Stimulated activated CD8-positive, alpha-beta memory T cell treated with anti-CD3 and anti-CD28 coated beads, Interleukin-7, amount 100 ng/mL, for 4 hours (primary cell): ENCODE data around the gene IRGC.

Experiments used
- DNase-seq, 2 donors: peaks; one replicate each; pipeline ENCODE4 v3.0.0-alpha.2; 2020; ENCODE audit warnings: low read depth in 2 of 2

Gene IRGC

DNA sequence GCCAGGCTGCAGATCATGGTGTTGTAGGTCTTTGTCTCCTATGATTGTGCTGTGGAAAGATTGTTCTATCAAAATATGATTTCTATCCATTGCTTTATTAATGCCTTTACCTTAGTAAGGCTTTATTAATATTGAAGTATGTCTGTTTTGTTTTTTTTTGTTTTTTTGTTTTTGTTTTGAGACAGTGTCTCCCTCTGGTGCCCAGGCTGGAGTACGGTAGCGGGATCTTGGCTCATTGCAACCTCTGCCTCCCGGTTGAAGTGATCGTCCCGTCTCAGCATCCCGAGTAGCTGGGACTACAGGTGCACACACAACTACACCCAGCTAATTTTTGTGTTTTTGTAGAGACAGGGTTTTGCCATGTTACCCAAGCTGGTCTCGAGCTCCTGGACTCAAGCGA lies 7.7 kb downstream of the IRGC start:
- no peak for DNase-seq

GRCh38 chr19:43724896-43725295 lies 9.0 kb downstream of the IRGC start:
- DNase-seq, result no peak

DNA sequence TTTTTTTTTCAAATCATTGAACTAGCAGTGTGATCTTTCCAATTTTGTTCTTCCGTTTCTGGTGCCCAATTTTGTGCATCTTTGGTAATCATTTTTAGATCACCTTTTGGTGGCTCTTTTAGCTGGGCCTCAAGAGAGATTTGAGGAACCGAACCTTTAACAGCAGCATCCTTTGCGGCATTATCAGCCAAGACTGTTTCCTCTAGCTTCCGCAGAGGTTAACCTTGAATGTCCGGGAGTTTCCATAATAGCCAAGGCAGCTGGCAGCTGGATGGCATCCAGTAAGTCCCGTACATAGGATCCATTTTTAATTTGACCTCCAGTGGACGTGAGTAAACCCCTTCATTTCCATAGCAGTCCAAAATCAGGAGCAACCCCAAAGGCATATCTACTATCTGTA lies 9.6 kb downstream of the IRGC start:
- DNase-seq, result no peak

GRCh38 chr19:43726736-43727592 lies 11.1 kb downstream of the IRGC start:
- no peak for DNase-seq

- DNase-seq, result no peak
Observed at GRCh38 chr19:43727593-43727853, 11.6 kb downstream of the IRGC start.

DNA sequence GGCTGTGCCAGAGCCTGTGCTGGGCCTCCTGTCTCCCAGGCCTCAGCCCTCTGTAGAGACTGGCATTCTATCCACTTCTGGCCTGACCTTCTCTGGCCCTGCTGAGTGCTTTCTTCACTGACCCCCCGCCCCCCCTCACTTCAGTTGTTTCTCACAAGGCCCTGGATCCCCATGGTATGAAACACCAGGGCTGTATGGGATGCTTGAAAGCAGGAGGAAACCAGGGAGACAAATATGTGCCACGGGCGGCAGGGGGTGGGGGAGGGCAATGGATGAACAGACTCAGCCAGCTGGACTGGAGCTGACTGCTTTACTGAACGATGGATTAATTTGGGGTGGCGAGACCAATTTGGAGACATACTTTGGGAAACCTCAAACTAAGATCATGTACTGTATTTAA lies 14.0 kb downstream of the IRGC start:
- no peak for DNase-seq

DNA sequence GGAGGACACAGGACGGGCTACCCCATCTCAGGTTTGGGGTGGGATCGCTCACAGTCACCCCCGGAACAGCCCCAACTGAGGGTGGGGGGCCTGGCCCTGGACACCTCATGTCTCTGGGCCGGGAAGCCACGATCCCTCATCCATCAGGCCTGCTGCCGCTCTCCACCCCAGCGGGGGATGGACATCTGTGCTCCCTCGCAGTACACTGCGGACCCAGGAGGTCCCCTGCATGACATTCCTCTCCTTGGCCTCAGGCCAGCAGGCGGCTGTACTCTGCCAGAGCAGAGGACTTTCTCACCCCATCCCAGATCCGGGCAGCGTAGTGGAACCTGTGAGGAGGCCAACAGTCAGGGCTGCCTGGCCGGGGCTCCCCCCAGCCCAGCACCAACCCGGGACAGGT lies 15.5 kb downstream of the IRGC start:
- DNase-seq, result no peak

GRCh38 chr19:43731846-43732245 lies 16.0 kb downstream of the IRGC start:
- no peak for DNase-seq

DNA sequence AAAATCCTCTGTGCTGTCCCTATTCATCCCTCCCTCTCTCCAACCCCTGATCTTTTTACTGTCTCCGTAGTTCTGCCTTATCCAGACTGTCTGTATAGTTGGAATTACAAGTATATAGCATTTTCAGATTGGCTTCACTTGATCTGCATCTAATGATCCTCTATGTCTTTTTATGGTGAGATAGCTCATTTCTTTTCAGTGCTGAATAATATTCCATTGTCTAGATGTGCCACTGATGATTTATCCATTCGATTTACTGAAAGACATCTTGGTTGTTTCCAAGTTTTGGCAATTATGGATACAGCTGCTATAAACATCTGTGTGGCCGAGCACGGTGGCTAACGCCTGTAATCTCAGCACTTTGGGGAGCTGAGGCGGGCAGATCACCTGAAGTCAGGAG lies 19.1 kb downstream of the IRGC start:
- DNase-seq, result no peak

DNA sequence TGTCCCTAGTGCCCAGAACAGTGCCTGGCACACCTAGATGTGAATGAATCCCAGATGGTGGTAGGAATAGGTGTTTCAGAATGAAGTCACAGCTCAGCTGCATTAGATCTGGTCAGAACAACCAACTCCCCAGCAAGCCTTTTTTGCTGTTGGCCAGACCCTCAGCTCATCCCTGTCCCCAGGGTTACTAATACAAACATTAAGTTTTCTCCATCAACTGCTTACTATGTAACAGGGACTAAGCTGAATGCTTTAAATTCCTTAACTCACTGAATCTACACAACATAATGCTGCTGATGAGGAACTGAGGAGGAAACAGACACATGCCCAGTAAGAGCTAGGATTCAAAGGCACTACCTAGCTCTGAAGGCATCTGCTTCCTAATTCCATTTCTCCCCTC lies 20.1 kb downstream of the IRGC start:
- no peak for DNase-seq

GRCh38 chr19:43738780-43739211 lies 22.9 kb downstream of the IRGC start:
- DNase-seq, result no peak

DNA sequence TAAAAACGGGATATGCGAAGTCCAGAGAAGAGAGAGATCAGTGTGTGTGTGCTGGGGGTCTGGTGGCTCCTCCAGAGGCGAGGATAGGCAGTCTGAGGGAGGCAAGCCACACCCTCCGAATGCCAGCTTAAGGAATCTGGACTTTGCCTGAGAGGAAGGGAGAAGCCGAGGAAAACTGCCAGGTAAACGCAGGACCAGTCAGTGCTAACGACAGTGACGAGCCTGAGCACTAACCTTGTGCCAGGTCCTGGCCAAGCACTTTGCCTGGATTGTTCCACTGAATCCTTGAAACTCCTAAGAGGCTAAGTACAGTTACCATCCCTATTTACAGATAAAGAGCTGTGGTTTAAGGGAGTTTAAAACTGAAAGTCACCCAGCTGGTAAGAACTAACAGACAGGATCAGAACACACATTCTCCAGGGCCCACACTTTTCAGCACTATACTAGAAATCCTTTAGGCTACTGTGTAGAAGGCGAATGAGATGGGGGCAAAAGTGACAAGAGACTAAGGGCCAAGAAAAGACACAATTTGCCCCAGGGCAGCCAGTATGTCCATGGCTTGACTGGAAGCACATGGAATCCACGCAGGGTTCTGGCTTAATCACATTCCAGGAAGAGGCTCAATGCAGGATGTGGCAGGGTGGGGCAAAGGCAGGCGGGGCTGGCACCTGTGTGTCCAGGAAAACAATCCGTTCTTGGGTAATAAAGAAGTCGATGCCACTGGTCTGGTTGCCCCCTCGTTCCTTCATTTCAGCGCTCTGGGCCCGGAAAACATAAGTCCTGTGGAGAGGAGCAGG lies 23.8 kb downstream of the IRGC start:
- DNase-seq, result no peak

DNA sequence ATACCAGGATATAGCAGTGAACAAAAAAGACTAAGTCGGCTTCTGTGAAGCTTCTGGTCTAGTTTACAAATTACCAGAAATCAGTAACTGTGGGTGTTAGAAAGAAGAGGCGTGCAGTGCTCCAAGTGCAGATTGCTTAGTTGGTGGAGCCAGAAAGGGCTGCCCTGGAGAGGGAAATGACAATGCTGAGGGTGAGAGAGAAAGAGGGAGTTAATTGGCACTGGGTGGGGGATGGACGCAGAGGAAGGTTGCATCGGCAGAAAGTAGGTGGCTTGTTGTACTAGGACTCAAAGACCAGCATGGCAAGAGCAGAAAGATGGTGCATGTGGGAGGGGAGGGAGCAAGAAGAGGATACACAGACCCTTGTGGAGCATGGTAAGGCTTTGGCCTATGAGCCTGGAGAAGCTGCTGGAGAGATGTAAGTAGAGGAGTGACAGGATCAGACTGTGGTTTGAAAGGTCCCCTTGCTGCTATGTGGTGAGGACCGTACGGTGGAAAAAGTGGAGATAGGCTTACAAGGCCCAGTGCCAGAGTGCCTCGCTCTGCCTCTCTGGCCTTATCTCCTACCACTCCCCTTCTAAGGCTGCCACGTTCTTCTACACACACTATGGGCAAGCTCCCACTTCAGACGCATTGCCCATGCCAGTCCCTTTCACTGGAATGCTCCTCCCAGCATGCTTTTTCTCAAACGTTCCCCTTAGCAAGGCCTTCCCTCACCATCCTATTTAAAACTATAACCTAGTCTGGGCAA lies 25.4 kb downstream of the IRGC start:
- DNase-seq, result no peak

DNA sequence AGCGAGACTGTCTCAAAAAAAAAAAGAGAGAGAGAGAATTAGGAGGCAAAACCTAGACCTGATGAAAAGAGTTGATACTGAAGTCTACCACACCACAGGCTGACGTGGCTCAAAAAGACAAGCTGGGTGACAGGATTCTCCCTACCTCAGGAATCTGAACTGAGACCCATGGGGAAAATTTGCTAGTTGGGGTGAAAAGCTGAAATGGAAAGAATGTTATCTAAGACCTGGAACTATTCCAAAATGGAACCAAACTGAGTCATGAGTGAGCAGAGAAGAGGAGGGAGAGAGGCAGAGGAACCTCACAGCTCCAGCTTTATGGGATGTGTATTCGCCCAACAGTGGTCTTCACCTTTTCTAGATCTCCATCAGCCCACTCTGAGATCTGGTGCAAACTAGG lies 27.2 kb downstream of the IRGC start:
- no peak for DNase-seq

DNA sequence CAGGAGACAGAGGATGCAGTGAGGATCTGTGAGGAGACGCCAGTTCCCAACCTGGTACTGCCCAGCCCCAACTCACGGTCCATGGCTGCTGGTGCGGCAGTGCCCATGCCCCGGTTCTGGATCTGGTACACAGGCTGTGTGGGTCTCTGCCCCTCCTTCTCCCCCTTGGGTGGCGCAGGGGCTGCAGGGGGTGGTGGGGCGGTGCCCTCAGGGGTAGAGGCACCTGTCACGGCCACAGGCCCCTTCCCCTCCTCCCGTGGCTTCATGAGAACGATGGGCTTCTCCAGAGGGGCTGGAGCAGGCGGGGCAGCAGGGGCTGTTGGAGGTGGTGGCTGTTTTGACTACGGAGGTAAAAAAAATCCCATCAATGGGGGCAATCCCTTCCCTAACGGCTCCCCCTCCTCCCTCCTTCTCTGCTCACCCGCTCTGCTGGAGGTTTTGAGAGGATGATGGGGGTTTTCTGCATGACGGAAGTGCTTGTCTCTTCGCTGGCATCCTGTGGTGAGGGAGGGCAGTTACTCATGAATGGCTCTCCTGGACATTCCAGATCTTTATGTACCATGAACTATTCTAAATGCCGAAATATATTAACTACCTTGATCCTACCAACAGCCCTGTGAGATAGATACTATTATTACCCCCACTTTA lies 31.8 kb downstream of the IRGC start:
- no peak for DNase-seq

- no peak for DNase-seq
Observed at GRCh38 chr19:43748205-43748594, 32.3 kb downstream of the IRGC start.

DNA sequence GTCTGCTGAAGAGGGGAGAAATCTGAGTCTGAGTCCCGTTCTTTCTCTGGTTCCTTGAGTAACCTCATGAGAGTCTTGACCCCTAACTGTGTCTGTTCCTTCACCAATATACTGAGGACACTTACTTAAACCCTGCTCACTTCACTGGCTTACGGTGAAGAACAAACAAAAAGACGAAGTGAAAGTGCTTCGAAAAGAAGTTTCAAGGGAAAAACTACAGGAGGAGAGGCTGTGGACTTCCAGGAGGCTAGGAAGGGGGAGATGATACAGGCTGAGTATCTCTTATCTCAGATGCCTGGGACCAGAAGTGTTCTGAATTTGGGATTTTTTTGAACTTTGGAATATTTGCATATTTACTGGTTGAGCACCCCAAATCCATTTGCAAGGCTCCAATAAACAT lies 32.8 kb downstream of the IRGC start:
- no peak for DNase-seq

DNA sequence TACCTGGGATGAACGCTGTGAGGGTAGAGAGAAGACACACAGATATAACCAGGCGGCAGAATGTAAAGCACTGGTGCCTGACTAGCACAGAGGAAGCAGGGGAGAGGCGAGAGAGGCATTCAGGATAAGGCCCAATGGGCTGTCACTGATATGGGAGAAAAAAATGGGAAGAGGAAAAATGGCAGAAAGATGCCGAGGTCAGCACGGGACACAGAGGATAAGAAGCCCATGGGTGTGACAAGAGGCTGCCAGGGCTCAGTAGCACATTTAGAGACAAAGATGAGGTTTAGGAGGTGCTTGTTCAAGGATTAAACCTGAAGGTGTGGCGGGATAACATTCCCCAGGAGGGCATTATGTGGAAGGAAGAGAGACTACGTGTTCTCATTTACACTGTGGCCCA lies 33.3 kb downstream of the IRGC start:
- no peak for DNase-seq

DNA sequence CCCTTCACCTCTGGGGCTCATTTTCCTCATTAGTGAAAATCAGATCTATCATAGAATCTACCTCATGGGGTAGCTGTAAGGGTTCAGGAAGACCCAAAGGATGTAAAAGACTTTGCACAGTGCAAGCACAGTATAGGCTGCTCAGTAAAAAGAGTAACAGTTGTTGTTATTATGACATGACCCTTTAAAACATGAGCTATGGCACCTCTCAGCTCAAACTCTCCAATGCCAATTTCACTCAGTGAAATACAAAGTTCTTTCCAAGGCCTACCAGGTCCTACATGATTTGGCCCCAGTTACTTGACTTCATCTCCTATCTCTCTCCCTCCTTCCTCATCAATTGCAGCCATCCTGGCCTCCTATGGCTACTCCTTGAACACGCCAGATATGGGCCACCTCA lies 34.0 kb downstream of the IRGC start:
- no peak for DNase-seq

DNA sequence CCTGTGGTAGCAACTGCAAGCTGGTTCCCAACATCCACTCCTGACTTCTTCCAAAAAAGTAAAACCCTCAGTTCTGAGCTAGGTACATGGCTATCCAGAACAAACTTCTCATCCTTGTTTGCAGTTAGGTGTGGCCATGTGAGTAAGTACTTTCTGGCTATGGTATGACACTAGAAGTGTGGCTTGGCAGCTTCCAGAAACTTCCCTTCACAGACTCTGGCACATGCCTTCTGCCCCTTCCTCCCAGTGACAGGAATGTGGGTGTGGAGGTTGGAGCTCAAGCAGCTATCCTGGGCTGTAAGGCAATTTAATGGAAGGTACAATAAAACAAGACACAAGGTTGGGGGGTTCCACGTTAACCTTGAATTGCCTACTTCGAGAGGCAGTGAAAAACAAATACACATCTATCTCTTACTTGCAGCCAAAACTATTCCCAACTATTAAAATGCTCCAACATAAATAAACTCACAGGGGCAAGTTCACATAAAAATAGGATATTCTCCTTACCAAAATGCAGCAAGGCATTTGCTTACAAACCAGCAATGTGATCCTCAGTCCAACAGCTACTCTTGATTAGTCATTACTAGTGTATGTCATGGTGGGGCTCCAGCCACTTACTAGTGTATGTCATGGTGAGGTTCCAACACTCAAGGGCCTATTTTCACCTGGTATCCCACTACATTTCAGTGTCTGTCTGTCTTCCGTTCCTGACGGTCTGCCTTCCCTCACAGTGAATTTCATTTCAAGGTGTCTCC lies 35.8 kb downstream of the IRGC start:
- DNase-seq, result no peak

GRCh38 chr19:43752287-43752875 lies 36.5 kb downstream of the IRGC start:
- DNase-seq, result no peak
